Amniotic epithelial cell (primary cell): ENCODE results near the gene MMEL1.

Experiments
- DNase-seq: peaks from one replicate; pipeline ENCODE4 v3.0.0-alpha.2; 2010; ENCODE audit warnings: low read depth

MMEL1 gene

GRCh38 chr1:2544093-2544874, 88.5 kb downstream of the MMEL1 start:
- no peak for DNase-seq

GRCh38 chr1:2543543-2544092, 89.2 kb downstream of the MMEL1 start:
- DNase-seq, result no peak

GRCh38 chr1:2542246-2542915, 90.4 kb downstream of the MMEL1 start:
- no peak for DNase-seq

GRCh38 chr1:2541619-2542245, 91.1 kb downstream of the MMEL1 start:
- no peak for DNase-seq

- DNase-seq, result no peak
These were observed 91.9 kb downstream of the MMEL1 start for GRCh38 chr1:2540816-2541492.
